ENCODE results near the gene TENM4.

- TF ChIP-seq, protein P1, sequence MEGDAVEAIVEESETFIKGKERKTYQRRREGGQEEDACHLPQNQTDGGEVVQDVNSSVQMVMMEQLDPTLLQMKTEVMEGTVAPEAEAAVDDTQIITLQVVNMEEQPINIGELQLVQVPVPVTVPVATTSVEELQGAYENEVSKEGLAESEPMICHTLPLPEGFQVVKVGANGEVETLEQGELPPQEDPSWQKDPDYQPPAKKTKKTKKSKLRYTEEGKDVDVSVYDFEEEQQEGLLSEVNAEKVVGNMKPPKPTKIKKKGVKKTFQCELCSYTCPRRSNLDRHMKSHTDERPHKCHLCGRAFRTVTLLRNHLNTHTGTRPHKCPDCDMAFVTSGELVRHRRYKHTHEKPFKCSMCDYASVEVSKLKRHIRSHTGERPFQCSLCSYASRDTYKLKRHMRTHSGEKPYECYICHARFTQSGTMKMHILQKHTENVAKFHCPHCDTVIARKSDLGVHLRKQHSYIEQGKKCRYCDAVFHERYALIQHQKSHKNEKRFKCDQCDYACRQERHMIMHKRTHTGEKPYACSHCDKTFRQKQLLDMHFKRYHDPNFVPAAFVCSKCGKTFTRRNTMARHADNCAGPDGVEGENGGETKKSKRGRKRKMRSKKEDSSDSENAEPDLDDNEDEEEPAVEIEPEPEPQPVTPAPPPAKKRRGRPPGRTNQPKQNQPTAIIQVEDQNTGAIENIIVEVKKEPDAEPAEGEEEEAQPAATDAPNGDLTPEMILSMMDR (IDR thresholded peaks at IDR 0.05; ENCODE audit: borderline replicate concordance, extremely low read depth, low read length, poor library complexity, severe bottlenecking) = no peak
- no peak for TF ChIP-seq EZH2 (IDR thresholded peaks at IDR 0.05; ENCODE audit: borderline replicate concordance, low read depth, low read length, severe bottlenecking)
Observed at GRCh38 chr11:79412761-79413160, 28.1 kb downstream of the TENM4 start.

All from DND-41 (cell line).